G401.6 (cell line): Measurements from ENCODE around the gene DLST.

Experiments
- FAIRE-seq: peaks from 2 replicates; lab custom pipeline; 2012; peaks lifted over from hg19 to GRCh38; lab: Jason Lieb, UNC

The DLST gene

GRCh38 chr14:74941676-74942097 lies 60.0 kb downstream of the DLST start:
- no peak for FAIRE-seq

DNA sequence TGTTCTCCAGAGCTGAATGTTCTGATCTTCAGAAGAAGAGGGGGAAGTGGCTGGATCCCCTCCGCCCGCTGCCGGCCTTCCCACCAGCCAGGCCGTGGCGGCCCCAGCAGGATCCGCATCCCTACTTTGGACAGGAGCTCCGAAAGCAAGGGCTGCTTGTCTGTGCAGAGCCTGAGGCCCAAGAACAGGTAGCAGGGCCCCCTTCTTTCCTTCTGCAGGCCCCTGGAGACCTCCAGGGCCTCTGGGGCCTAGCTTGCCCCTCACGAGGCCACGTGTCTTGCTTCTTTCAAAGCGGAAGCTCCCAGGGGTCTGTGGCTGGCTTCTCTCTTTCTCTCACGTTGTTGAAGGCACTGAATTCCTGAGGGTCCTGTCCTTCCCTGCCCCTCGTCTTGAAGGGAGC lies 60.5 kb downstream of the DLST start:
- FAIRE-seq, result no peak

GRCh38 chr14:74942608-74943007 lies 60.9 kb downstream of the DLST start:
- no peak for FAIRE-seq

DNA sequence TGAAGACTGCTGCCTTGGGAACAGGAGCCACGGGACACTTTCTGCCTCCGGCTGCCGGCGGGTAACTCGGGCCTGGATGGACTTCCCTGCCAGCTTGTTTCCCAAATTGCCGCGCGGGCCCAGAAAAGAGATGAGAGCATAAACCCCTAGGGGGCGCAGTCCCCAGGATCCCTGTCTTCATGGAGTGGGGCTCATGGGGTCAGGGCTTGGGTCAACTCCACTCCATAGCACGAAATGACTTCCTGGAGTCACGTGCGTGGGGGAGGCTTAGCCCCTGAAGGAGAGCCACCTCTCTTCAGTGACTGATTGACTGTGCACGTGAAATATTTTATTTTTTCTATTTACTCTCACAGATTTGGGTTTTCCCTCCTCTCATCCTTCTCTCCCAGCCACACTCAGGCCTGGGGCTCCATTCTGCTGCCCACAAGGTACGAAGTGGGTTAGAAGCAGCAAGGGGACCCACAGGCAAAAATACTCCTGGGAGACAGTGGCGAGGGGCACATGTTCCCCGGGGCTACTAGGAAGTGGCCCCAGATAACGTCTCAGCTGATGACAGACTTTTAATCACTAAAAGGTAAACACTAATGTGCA lies 63.6 kb downstream of the DLST start:
- FAIRE-seq, result no peak

DNA sequence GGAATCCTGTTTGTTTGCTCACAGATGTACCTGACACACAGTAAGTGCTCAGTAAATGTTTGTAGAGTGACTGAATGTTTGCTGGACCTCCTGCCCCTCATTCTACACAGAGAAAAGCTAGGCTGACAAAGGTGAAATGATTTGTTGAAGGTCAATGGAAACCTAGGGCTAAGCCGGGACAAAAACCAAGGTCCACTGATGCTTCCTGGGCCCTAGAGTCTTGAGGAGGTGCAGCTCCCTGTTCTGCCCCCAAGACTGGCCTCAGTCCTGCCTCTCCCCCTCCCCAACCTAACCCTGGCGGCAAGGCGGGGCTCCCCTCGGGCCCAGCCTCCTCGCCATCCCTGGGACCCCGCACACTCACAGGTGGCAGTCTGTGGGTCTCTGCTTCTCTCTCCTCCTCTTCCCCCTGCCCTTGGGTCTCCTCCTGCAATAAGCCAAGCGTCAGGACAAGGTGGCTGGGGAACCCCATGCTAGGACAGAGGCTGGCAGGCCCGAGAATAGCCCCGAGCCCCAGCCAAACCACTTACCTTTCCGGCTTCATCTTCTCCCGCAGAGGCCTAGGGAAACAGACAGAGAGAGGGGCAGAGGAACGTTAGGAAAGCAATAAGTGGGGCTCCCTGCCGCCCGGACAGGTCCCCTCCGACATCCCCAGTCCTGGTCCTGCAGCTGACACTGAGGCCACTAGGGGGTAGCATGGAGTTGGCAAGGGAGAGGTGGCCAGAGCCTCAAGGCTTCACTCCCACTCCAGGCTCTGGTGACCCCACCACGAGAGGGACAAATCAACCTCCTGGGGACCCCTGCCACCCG lies 64.3 kb downstream of the DLST start:
- FAIRE-seq, result peak; percentile 69

DNA sequence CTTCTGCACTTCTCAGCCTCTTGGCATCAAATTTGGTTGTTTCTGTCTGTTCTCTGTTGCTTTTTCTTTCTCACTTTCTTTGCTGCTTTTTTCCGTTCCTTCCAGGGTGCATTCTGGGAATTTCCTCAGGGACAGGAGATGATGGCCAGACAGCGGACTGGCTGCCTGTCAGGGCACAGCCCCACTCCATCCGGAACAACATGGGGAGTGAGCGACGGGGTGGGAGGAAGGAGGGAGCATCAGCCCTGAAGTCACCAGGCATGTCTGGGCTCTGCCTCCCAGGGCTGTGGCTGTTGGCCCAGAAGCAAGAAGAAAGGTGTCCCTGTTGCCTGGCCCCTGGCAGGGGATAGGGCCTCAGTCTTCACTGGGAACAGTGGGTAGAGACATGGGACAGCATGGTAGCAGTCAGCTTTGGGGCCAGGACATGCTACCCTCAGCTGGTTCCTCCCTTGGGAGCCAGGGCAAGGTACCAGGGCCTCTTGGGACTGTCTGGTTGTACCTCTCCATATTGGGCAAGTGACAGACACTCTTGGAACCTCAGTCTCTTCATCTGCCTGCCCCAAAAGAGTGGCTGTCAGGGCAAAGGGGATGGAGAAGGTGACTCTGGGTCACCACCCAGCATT lies 65.1 kb downstream of the DLST start:
- FAIRE-seq, result no peak

DNA sequence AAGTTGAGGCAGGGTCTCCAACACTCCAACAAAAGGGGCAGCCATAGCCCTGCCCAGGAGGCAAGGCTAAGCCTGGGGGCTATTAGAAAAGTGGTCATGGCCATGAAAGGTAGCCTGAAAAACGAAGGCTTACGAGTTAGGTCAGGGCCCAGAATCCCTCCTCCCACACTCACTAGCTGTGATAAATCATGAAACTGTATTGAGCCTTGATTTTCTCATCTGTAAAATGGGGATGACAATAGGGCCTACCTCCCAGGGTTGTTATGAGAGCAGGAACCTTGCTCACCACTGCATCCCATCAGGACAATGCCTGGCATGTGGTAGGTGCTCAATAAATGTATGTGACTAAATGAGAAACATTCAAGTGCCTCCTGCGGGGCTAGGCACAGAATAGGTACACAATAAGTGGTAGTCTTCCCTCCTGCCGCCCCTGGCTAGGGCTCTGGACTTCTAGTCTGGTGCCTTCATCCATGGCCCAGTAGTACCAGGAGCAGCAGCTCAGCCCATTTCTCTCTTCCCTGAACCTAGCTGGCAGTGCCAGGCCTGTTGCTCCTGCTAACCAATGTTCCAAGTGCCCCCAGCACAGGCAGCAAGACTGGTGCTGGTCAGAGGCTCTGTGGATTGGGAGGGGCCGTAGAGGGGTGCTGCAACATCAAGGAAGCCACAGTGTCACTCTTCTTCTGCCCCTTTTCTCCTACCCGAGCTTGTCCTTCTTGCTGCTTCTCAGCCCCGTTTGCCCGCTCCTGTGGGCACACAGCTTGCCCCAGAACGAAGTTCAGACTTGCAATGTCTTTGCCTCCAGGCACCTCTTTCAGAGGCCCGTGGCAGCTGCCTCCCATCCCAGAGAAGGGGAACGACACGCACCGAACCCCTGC lies 65.9 kb downstream of the DLST start:
- no peak for FAIRE-seq

GRCh38 chr14:74948228-74949175 lies 66.8 kb downstream of the DLST start:
- no peak for FAIRE-seq

- FAIRE-seq, result no peak
These were observed 67.5 kb downstream of the DLST start for GRCh38 chr14:74949191-74949601.

- FAIRE-seq, result no peak
These were observed 68.3 kb downstream of the DLST start for GRCh38 chr14:74949859-74950573.

- FAIRE-seq, result no peak
These were observed 69.2 kb downstream of the DLST start for GRCh38 chr14:74950795-74951442.

- no peak for FAIRE-seq
These were observed 69.9 kb downstream of the DLST start for GRCh38 chr14:74951443-74952179.

DNA sequence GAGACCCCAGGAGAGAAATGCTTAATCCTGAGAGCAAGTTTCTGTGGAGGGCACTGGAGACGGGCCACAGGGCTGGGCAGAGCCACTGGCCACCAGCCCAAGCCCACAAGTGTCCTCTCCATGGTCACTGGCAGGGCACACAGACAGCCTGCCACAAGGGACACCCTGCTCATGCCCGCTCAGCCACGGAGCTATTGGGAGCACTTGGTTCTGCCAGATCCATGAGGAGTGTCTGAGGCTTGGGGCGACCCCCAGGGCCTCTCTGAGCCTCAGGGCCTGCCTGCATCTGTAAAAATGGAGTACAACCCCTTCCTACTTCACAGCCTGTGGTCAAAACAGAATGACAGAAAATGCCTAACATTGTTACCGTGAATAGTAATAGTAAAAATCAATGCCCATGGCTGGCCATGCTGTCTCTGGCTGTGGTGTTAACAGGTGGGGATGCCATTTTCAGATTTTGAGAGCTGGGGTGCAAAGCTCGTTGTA lies 70.5 kb downstream of the DLST start:
- FAIRE-seq, result no peak

- no peak for FAIRE-seq
These were observed 71.2 kb downstream of the DLST start for GRCh38 chr14:74952697-74953484.
